GM12872 (cell line): Measurements from ENCODE around the gene HGFAC.

Experiments used
- CTCF ChIP-seq: IDR thresholded peaks from 3 replicates; pipeline ENCODE4 v1.5.1; 2011; ENCODE audit warnings: low read depth, mild to moderate bottlenecking, low read length, moderate library complexity; ENCODE audit not compliant: insufficient read depth

HGFAC gene

DNA sequence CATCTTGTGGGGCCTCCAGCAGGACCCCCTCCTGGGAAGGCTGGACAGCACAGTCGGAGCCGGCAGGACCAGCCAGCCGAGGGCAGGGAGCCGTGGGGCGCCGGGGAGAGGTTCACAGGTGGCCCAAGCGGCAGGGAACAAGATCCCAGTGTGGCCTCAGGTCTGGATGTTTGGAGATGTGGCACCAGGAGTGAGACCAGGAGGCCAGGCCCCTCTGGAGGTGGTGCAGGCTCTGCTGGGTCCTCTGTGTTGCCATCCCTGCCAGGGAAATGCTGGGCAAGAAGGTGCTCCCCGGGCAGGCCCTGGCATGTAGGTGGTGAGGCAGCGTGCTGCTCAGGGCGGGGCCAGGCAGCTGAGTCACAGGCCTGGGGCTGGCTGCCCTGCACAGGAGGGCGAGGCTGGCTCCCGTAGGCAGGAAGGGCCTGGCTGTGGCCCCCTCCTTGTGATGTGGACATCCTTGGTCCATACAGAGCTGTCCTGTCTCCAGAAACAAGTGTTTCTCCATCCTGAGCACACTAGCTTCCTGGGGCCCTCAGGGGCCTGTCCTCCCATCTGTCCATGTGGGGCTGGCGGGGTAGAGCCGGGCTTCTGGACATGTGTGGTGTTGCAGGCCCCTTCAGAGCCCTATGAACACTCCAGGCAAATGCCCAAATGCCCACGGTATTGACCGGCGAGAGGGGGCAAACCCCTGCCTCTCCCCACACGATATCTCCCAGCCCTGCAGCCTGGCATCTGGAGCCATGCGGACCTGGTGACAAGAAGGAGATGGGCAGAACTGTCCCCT, 4.8 kb upstream of the HGFAC start:
- TF ChIP-seq CTCF, result no peak

DNA sequence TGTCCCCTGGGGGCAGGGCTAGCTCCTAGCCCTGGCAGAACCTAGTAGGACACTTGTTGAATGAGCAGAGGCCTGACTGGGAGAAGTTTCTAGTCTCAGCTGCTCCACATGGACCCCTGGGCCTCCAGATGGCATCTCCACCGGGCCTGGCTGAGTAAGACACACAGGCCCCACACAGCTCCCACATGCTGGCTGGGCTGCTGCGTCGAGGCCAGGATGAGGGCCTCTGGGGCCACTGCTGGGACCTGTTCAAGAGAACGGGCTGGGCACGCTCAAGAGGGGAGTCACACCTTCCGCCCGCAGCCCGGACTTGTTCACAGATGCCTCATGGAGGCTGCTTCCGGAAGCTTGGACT, 4.2 kb upstream of the HGFAC start:
- no peak for TF ChIP-seq CTCF

DNA sequence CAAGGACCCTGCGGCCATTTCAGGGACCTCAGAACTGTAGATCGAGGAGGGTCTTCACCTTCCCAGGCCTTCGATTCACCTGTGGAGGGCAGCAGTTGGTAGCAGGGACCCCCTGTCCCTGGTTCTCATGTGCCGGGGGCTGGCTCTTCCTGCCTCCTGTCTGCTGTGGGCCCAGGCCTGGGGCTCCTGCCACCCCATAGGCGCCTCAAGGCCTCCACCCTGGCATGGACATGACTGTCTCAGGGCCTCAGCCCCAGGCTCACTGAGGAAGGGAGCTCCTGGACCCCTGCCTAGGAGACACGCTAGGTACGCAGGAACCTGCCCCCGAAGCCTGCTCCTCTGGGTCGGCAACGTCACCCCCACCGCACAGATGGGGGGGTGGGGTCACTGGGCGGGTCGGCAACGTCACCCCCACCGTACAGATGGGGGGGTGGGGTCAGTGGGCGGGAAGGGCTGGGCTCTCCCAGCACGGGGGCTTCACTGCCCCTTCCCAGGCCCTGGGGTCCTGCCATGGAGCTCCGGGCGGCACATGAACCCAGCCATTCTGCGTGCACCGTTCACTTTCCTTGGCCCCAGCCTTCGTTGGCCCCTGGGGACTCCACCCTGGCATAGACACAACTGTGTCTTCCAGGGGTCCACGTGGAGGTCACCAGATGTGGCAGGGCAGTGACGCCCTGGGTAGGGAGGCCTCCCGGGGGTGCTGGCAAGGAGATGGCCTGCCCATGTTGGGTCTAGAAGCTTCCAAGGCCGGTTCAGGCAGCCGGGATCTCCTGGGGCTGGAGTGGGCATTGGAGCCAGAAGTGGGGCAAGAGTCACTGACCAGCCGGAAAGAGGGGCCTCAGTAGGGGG, 3.5 kb upstream of the HGFAC start:
- TF ChIP-seq CTCF, result no peak

DNA sequence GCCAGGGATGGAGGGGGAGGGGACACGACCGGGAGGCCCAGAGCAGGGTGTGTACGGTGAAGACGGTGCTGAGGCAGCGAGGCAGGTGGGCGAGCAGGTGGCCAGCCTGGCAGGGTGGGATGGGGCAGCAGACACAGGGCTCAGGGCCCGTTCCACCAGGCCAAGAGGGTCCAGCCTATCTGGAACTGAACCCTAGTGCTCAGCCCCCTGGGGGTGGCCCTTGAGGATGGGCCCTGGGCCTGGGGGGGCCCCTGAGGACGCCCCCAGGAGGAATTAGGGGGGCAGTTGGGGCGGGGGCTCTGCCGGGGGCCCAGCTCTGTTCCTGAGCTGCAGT, 3.0 kb upstream of the HGFAC start:
- no peak for TF ChIP-seq CTCF

- no peak for TF ChIP-seq CTCF
Measured at GRCh38 chr4:3439391-3439790, 2.4 kb upstream of the HGFAC start.

DNA sequence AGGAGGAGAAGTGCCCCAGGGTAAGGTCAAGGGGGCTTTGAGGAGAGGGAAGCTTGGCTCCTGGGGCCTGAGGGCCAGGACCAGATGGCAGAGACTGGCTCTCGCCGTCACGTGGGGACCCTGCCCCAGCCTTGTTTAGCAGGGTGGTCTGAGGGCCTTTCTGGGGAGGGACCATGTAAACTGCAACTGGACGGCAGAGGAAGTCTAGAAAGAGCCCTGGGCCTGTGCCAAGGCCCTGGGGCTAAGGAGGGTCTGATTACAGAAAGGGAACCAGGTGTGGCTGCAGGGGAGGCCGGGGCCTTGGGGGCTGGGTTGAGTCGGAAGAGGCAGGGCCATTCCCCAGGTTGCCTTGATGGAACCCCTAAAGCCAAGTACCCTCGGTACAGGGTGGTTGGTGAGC, 1.8 kb upstream of the HGFAC start:
- TF ChIP-seq CTCF, result no peak

DNA sequence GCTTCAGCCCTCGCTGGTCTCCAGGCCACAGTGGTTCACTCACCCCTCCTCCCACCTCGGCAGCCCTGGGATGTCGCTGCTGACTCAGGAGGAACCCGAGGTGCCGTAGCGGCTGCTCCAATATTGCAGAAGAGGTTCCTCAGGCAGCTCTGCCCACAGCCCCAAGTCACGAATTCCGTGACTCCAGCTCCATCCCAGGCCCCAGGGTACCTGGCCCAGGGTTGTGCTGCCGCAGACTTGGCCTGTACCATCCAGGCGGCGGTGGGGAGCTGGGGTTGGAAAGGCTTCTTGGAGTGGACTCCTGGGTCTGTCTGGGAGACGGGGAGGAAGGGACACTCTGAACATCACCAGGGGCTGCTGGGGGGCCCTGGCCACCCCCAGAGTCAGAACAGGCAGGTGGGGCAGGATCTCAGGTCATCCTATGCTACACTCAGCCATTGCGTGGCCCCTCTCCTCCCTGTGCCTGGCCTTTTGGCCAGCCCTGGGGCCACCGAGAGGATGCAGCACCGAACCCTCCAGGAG, 728 bp upstream of the HGFAC start:
- TF ChIP-seq CTCF, result no peak
